ENCODE results near the gene RPL26.

Gene RPL26

GRCh38 chr17:8383143-8383822 is at the start of gene RPL26:
TSS of gene RPL26 (minus strand) at chr17:8383193. CDS start at chr17:8382310, 883 bp downstream.
- DNase-seq (ENCODE audit: low spot score) = peak; percentile 98

GRCh38 chr17:8430966-8431365 is 48.0 kb upstream of the RPL26 start:
- DNase-seq (ENCODE audit: low spot score) = peak; percentile 26

GRCh38 chr17:8426802-8427201 is 43.8 kb upstream of the RPL26 start:
- no peak for DNase-seq (ENCODE audit: low spot score)

GRCh38 chr17:8426094-8426720 is 43.2 kb upstream of the RPL26 start:
- no peak for DNase-seq (ENCODE audit: low spot score)

- DNase-seq (ENCODE audit: low spot score) = no peak
These were observed 38.6 kb upstream of the RPL26 start for GRCh38 chr17:8421571-8421970.

- peak; percentile 27 for DNase-seq (ENCODE audit: low spot score)
These were observed 37.3 kb upstream of the RPL26 start for GRCh38 chr17:8420041-8420934.

GRCh38 chr17:8419305-8419704 is 36.3 kb upstream of the RPL26 start:
- no peak for DNase-seq (ENCODE audit: low spot score)

- DNase-seq (ENCODE audit: low spot score) = no peak
These were observed 35.5 kb upstream of the RPL26 start for GRCh38 chr17:8418471-8418870.

- no peak for DNase-seq (ENCODE audit: low spot score)
These were observed 34.8 kb upstream of the RPL26 start for GRCh38 chr17:8417806-8418205.

GRCh38 chr17:8413938-8414337 is 30.9 kb upstream of the RPL26 start:
- no peak for DNase-seq (ENCODE audit: low spot score)

- DNase-seq (ENCODE audit: low spot score) = no peak
These were observed 30.3 kb upstream of the RPL26 start for GRCh38 chr17:8413328-8413727.

- DNase-seq (ENCODE audit: low spot score) = no peak
These were observed 29.1 kb upstream of the RPL26 start for GRCh38 chr17:8412089-8412488.

GRCh38 chr17:8410883-8411238 is 27.9 kb upstream of the RPL26 start:
- DNase-seq (ENCODE audit: low spot score) = no peak

GRCh38 chr17:8409966-8410882 is 27.2 kb upstream of the RPL26 start:
- DNase-seq (ENCODE audit: low spot score) = peak; percentile 95

- DNase-seq (ENCODE audit: low spot score) = no peak
These were observed 25.4 kb upstream of the RPL26 start for GRCh38 chr17:8408371-8408770.

GRCh38 chr17:8406174-8406573 is 23.2 kb upstream of the RPL26 start:
- DNase-seq (ENCODE audit: low spot score) = no peak

- DNase-seq (ENCODE audit: low spot score) = no peak
These were observed 22.6 kb upstream of the RPL26 start for GRCh38 chr17:8405499-8406016.

GRCh38 chr17:8402921-8403536 is 20.0 kb upstream of the RPL26 start:
- no peak for DNase-seq (ENCODE audit: low spot score)

- DNase-seq (ENCODE audit: low spot score) = no peak
These were observed 18.1 kb upstream of the RPL26 start for GRCh38 chr17:8401107-8401506.

GRCh38 chr17:8398980-8399379 is 16.0 kb upstream of the RPL26 start:
- DNase-seq (ENCODE audit: low spot score) = no peak

GRCh38 chr17:8397636-8398035 is 14.6 kb upstream of the RPL26 start, which contains the start of gene RNF222:
TSS of gene RNF222 (minus strand) at chr17:8397827. CDS start at chr17:8393461, 4,366 bp downstream.
- DNase-seq (ENCODE audit: low spot score) = no peak

Measured in Ammon's horn (tissue), 1 donor.